ENCODE results near the gene LYSET. TPM values are rescaled to one million over a fixed set of nuclear protein-coding genes. Genes with fewer than 3 reads are reported as not detected.
A peak's percentile ranks its signal among the peaks of the same experiment; 100 is the strongest.
"Not testable (repeated sequence)": the region's sequence is repeated elsewhere in the genome, so short reads cannot be mapped to it uniquely, and the experiment has no call there.

LYSET gene
- total RNA-seq, 6 experiments from 2014 or later: 4.0 to 11.0 (median 7.7) TPM

DNA sequence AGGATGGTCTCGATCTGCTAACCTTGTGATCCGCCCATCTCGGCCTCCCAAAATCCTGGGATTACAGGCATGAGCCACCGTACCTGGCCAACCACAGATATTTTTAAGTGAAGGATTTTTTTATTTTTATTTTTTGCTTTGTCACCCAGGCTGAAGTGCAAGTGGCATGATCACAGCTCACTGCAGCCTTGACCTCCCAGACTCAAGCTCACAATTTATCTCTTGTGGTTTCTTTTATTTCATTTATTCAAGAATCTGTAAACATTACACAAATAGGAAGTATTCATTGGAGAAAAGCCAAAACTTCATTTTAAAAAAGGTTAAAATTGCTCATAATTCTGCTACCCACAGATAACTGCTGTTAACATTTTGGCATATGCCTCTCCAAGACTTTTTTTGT is 13.7 kb upstream of the LYSET start:
- no peak overlapping the region for H3K4me3 ChIP-seq
- H3K27ac ChIP-seq: no peak overlapping the region
- H3K36me3 ChIP-seq: no peaks in the 10 kb centered on the region
- DNase-seq: no peak
- 70% methylated on average over 4 of the region's 4 CpGs for WGBS (ENCODE audit: insufficient coverage, low coverage, low lambda C conversion rate, missing lambda C conversion rate)
- H3K4me1 ChIP-seq: no peaks in the 10 kb centered on the region
- H3K9me3 ChIP-seq: no peaks in the 10 kb centered on the region
- TF ChIP-seq CTCF (IDR thresholded peaks at IDR 0.05) (no peak), POLR2A (IDR thresholded peaks at IDR 0.05) (no peak)
- no peak for ATAC-seq
- H3K27me3 ChIP-seq: no peaks in the 10 kb centered on the region
- intact Hi-C loops (cut with DNase I): no loop called here

DNA sequence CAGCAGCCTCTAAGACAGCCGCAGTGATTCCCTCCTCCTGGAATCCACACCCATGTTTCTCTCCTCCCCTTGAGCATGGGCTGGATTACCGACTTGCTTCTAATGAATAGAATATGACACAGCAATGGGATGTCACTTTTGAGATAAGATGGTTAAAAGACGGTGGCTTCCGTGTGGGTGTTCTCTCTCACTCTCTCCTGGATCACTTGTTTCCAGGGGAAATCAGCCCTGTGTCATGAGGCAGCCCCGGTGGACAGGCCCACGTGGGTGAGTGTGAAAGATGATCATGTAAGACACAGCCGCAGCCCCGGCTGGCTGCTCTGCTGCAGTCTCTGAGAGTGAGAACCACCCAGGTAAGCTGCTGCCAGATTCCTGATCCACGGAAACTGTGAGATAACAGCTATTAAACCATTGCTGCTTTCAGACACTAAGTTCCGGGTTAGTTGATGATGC is 11.1 kb upstream of the LYSET start:
- WGBS (ENCODE audit: insufficient coverage, low coverage, low lambda C conversion rate, missing lambda C conversion rate): 67% methylated on average over 8 of the region's 10 CpGs
- Histone ChIP-seq H3K27ac (no peak overlapping the region), H3K4me3 (no peak overlapping the region), H3K9me3 (no peaks in the 10 kb centered on the region), H3K36me3 (no peaks in the 10 kb centered on the region), H3K4me1 (no peaks in the 10 kb centered on the region), H3K27me3 (no peaks in the 10 kb centered on the region)
- ATAC-seq (peak in 1 of 4 donors; percentile 12), DNase-seq (peak in 1 of 3 donors; percentile 23)
- intact Hi-C loops (cut with DNase I): no loop called here
- no peak for TF ChIP-seq POLR2A (IDR thresholded peaks at IDR 0.05)
- TF ChIP-seq CTCF (IDR thresholded peaks at IDR 0.05): no peak

DNA sequence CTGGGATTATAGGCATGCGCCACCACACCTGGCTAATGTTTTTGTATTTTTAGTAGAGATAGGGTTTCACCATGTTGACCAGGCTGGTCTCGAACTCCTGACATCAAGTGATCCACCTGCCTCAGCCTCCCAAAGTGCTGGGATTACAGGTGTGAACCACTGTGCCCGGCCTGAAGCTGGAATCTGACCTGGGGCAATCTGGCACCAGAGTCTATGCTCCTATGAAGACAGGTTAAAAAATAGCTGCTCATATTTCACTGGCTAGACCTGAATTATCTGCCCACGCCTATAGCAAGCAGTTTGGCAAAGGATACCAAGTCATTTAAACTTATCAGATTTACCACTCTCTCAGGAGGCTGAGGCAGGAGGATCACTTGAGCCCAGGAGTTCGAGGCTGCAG is 10.4 kb upstream of the LYSET start:
- H3K4me1 ChIP-seq; H3K27me3 ChIP-seq; H3K36me3 ChIP-seq; intact Hi-C loops (cut with DNase I); H3K27ac ChIP-seq; DNase-seq; ATAC-seq; H3K9me3 ChIP-seq; H3K4me3 ChIP-seq: not testable (repeated sequence)
- 85% methylated on average over 3 of the region's 5 CpGs for WGBS (ENCODE audit: insufficient coverage, low coverage, low lambda C conversion rate, missing lambda C conversion rate)

DNA sequence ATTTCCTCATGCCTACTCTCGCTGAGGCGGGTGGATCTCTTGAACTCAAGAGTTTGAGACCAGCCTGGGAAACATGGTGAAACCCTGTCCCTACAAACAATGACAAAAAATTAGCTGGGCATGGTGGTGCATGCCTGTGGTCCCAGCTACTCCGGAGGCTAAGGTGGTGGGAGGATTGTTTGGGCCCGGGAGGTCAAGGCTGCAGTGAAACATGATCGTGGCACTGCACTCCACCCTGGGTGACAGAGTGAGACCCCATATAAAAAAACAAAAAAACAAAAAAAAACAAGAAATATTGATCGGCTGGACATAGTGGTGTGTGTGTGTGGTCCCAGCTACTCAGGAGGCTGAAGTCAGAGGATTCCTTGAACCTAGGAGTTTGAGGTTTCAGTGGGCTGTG is 9.6 kb upstream of the LYSET start:
- ATAC-seq (no peak), DNase-seq (peak in 1 of 3 donors; percentile 4)
- WGBS (ENCODE audit: insufficient coverage, low coverage, low lambda C conversion rate, missing lambda C conversion rate): 80% methylated on average over 5 of the region's 6 CpGs
- Histone ChIP-seq H3K27me3 (no peaks in the 10 kb centered on the region), H3K4me1 (no peaks in the 10 kb centered on the region), H3K4me3 (no peak overlapping the region), H3K36me3 (no peaks in the 10 kb centered on the region), H3K9me3 (no peaks in the 10 kb centered on the region), H3K27ac (no peak overlapping the region)
- intact Hi-C loops (cut with DNase I): no loop called here
- TF ChIP-seq CTCF (IDR thresholded peaks at IDR 0.05) (no peak), POLR2A (IDR thresholded peaks at IDR 0.05) (no peak)

GRCh38 chr14:93183596-93184317 is 1.4 kb upstream of the LYSET start:
- ATAC-seq: no peak
- DNase-seq: no peak
- H3K4me1 ChIP-seq: peaks cover 0 to 10% (median 3%) of the 10 kb centered on the region in 4 donors
- H3K9me3 ChIP-seq: no peaks in the 10 kb centered on the region
- intact Hi-C loops (cut with DNase I): no loop called here
- H3K27me3 ChIP-seq: no peaks in the 10 kb centered on the region
- 53% methylated on average over 15 of the region's 17 CpGs for WGBS (ENCODE audit: insufficient coverage, low coverage, low lambda C conversion rate, missing lambda C conversion rate)
- no peak for TF ChIP-seq POLR2A (IDR thresholded peaks at IDR 0.05)
- no peak for TF ChIP-seq CTCF (IDR thresholded peaks at IDR 0.05)
- peak overlapping the region; percentile 88 to 93 (median 92) for H3K27ac ChIP-seq
- peak overlapping the region; percentile 68 to 98 (median 98) for H3K4me3 ChIP-seq
- peaks cover 0 to 7% (median 0%) of the 10 kb centered on the region in 4 donors for H3K36me3 ChIP-seq

All from right lobe of liver (tissue), 6 donors.